Activated T-cell treated with anti-CD3 and anti-CD28 coated beads, Interleukin-2, amount 50 U/mL, for 24 hours (primary cell): ENCODE measurements around the gene COL20A1.
A peak's percentile ranks its signal among the peaks of the same experiment; 100 is the strongest.
"Not testable (repeated sequence)": the region's sequence is repeated elsewhere in the genome, so short reads cannot be mapped to it uniquely, and the experiment has no call there.

Experiments used
- DNase-seq: peaks from one replicate; pipeline ENCODE4 v3.0.0-alpha.2; 2020
- H3K27ac Mint-ChIP-seq: 2 replicates; pipeline ENCODE4 v1.8.0; 2020; ENCODE audit warnings: mild to moderate bottlenecking, mixed read lengths
- H3K27me3 Mint-ChIP-seq: 2 replicates; pipeline ENCODE4 v1.8.0; 2020; ENCODE audit warnings: mixed read lengths
- H3K36me3 Mint-ChIP-seq: 2 replicates; pipeline ENCODE4 v1.8.0; 2020; ENCODE audit warnings: low read depth, mixed read lengths
- H3K4me1 Mint-ChIP-seq: 2 replicates; pipeline ENCODE4 v1.8.0; 2020; ENCODE audit warnings: low read depth, mixed read lengths
- H3K4me3 Mint-ChIP-seq: 2 replicates; pipeline ENCODE4 v1.8.0; 2020; ENCODE audit warnings: mild to moderate bottlenecking, moderate library complexity, mixed read lengths
- H3K9me3 Mint-ChIP-seq: 2 replicates; pipeline ENCODE4 v1.8.0; 2020; ENCODE audit warnings: mixed read lengths

COL20A1 gene

GRCh38 chr20:63292904-63293303 is at the start of gene COL20A1:
TSS of gene COL20A1 (plus strand) at chr20:63293186. CDS start at chr20:63295108, 1,922 bp downstream.
- no peak for DNase-seq
- H3K27me3 Mint-ChIP-seq: peaks cover 3% of the 10 kb centered on the region
- no peaks in the 10 kb centered on the region for H3K9me3 Mint-ChIP-seq
- peak within 1 kb of the TSS; percentile 55 for H3K27ac Mint-ChIP-seq
- H3K36me3 Mint-ChIP-seq: peaks cover 13% of the 10 kb centered on the region
- peaks cover 14% of the 10 kb centered on the region for H3K4me1 Mint-ChIP-seq
- no peak within 1 kb of the TSS for H3K4me3 Mint-ChIP-seq

GRCh38 chr20:63243604-63244247 is 49.3 kb upstream of the COL20A1 start:
- Mint-ChIP-seq H3K27ac (no peak overlapping the region), H3K4me1 (no peaks in the 10 kb centered on the region), H3K27me3 (peaks cover 34% of the 10 kb centered on the region), H3K4me3 (no peak overlapping the region), H3K9me3 (no peaks in the 10 kb centered on the region), H3K36me3 (no peaks in the 10 kb centered on the region)
- DNase-seq: no peak

GRCh38 chr20:63244468-63244867 is 48.5 kb upstream of the COL20A1 start:
- Mint-ChIP-seq H3K36me3 (no peaks in the 10 kb centered on the region), H3K4me1 (no peaks in the 10 kb centered on the region), H3K4me3 (no peak overlapping the region), H3K27me3 (peaks cover 41% of the 10 kb centered on the region), H3K27ac (no peak overlapping the region), H3K9me3 (no peaks in the 10 kb centered on the region)
- no peak for DNase-seq

- H3K4me1 Mint-ChIP-seq: no peaks in the 10 kb centered on the region
- H3K9me3 Mint-ChIP-seq: no peaks in the 10 kb centered on the region
- no peaks in the 10 kb centered on the region for H3K36me3 Mint-ChIP-seq
- H3K4me3 Mint-ChIP-seq: no peak overlapping the region
- H3K27me3 Mint-ChIP-seq: peaks cover 56% of the 10 kb centered on the region
- no peak overlapping the region for H3K27ac Mint-ChIP-seq
- no peak for DNase-seq
Measured at GRCh38 chr20:63246490-63247288, 46.3 kb upstream of the COL20A1 start.

- Mint-ChIP-seq H3K36me3 (no peaks in the 10 kb centered on the region), H3K27ac (no peak overlapping the region), H3K4me1 (peaks cover 1% of the 10 kb centered on the region), H3K9me3 (no peaks in the 10 kb centered on the region), H3K27me3 (peaks cover 60% of the 10 kb centered on the region), H3K4me3 (no peak overlapping the region)
- DNase-seq: no peak
Measured at GRCh38 chr20:63247671-63248228, 45.2 kb upstream of the COL20A1 start.

DNA sequence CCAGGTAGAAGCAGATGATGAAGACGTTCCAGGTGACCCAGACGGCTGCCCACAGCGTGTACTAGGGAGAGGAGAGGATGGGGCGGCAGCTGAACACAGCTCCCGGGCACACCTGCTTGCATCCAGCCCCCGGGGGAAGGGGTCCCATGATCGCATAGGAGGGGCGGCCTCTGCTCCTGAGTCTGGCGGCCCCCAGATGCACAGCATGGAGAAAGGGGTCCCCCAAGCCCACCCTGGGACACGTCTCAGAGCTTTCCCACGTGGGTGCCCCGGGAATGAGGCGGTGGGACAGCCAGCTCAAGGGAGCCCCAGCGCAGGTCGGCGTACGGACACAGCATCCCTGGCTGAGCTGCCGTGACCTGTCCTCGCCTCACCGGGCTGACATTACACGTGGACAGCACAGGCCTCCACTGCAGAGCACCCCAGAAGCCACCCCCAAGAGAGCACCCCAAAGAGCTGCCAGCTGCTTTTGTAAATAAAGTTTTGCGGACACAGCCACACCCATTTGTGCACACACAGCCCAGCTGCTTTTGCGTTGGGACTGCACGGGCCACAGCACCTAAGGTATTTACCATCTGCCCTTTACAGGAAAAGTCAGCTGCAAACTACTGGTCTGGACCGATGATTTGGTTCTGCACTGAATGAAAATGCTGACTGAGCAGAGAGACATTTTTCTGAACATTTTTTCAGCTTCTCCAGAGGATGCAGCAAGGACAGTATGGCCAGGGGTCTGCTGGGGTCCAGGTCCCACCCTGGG is 44.0 kb upstream of the COL20A1 start:
- H3K4me1 Mint-ChIP-seq: peaks cover 6% of the 10 kb centered on the region
- no peaks in the 10 kb centered on the region for H3K9me3 Mint-ChIP-seq
- no peak overlapping the region for H3K27ac Mint-ChIP-seq
- no peaks in the 10 kb centered on the region for H3K36me3 Mint-ChIP-seq
- H3K4me3 Mint-ChIP-seq: no peak overlapping the region
- H3K27me3 Mint-ChIP-seq: peaks cover 68% of the 10 kb centered on the region
- no peak for DNase-seq

DNA sequence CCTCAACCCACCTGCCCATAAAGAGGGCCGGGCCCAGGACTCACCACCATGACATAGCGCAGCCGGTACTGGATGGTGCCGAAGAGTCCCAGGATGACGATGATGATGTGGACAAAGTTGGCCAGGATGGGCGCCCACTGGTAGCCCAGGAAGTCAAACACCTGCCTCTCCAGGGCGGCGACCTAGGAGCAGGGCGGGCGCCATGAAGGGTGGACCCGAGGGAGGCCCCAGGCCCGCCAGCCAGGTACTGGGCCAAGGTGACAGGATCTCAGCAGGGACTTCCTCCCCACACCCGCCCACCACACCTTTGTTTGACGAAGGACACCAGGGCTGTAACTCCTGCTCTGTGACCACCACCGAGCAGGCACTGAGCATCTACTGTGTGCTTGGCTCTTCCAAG is 43.1 kb upstream of the COL20A1 start:
- Mint-ChIP-seq H3K4me3 (no peak overlapping the region), H3K27ac (no peak overlapping the region), H3K36me3 (no peaks in the 10 kb centered on the region), H3K4me1 (peaks cover 7% of the 10 kb centered on the region), H3K9me3 (no peaks in the 10 kb centered on the region), H3K27me3 (peaks cover 72% of the 10 kb centered on the region)
- no peak for DNase-seq

GRCh38 chr20:63251350-63251749 is 41.6 kb upstream of the COL20A1 start:
- not testable (repeated sequence) for H3K4me1 Mint-ChIP-seq, DNase-seq, H3K27ac Mint-ChIP-seq, H3K4me3 Mint-ChIP-seq, H3K9me3 Mint-ChIP-seq, H3K36me3 Mint-ChIP-seq
- H3K27me3 Mint-ChIP-seq: peaks cover 78% of the 10 kb centered on the region

DNA sequence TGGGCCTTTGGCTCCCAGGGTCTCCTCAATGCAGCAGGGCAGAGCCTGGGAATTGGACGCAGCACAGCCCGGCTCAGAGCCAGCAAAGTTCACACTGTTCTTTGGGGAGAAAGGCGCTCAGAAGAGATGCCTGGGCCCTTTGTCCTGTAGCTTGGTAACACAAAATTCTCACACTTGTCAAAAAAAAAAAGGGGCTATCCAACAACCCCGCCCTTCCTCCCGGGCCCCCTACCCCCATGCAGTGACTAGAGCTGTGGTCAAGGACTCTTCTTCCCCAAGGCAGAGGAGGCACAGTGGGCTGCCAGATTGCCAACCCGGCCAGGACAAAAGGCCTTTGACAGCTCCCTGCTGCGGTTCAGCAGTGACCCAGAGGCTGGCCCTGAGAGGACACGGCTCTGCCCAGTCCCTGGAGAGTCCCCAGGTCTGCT is 40.7 kb upstream of the COL20A1 start:
- Mint-ChIP-seq H3K27me3 (peaks cover 77% of the 10 kb centered on the region), H3K9me3 (no peaks in the 10 kb centered on the region), H3K27ac (no peak overlapping the region), H3K36me3 (no peaks in the 10 kb centered on the region), H3K4me3 (no peak overlapping the region), H3K4me1 (peaks cover 7% of the 10 kb centered on the region)
- no peak for DNase-seq

DNA sequence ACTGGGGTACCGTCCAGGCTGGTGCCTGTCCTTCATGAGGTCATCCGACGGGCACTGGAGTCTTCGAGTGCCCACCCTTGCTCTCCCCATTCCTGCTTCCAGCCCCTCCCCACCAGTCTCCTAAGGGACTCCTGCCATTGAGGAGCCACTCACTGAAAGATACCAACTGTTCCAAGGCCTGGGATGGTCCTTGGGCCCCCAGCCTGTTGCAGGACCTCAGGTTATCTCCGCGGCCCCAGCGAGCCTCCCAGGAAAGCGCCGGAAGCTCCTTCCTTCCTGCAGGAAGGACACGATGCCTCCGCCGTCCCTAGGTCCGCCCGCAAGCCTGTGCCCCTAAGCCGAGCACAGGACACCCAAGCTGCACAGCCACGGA is 39.9 kb upstream of the COL20A1 start:
- no peak overlapping the region for H3K27ac Mint-ChIP-seq
- peaks cover 7% of the 10 kb centered on the region for H3K4me1 Mint-ChIP-seq
- H3K9me3 Mint-ChIP-seq: no peaks in the 10 kb centered on the region
- H3K4me3 Mint-ChIP-seq: no peak overlapping the region
- H3K27me3 Mint-ChIP-seq: peaks cover 76% of the 10 kb centered on the region
- DNase-seq: no peak
- H3K36me3 Mint-ChIP-seq: no peaks in the 10 kb centered on the region

DNA sequence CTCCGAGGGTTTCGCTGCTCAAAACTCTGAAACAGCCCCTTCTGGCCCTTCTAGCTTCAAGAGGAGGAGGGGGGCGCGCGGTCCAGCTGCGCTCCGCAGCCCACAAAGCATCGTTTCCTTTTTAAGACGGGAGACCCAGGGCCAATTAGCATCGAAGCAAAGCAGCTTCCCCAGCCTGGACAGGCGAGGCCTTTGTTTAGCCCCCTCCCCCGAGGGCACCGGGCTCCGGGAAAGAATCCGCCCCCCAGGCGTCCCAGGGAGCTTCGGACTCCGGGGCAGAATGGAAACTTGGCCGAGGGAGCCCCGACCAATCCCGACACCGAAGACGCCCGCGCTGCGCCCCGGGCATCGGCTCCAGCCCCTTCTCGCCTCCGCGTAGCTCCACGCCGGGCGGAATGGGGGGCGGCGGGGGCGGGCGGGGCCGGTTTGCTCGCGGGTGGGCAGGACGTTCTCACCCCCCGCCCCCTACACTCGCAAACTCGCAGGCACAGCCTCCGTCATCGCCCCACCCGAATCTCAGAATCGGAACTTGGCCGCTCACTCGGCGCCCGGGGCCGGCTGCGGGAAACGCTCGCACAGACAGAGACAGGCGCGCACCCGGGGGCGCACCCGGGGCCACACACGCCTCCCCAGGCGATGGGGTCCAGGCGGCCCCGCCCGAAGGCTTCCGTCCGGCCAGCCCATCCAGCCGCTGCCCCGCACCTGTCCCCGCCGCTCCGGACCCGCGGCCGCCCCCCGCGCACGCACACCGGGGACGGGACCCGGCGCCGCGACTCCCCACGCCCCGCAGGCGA is 39.4 kb upstream of the COL20A1 start:
- no peak overlapping the region for H3K4me3 Mint-ChIP-seq
- no peak overlapping the region for H3K27ac Mint-ChIP-seq
- H3K9me3 Mint-ChIP-seq: no peaks in the 10 kb centered on the region
- H3K27me3 Mint-ChIP-seq: peaks cover 72% of the 10 kb centered on the region
- DNase-seq: no peak
- peaks cover 7% of the 10 kb centered on the region for H3K4me1 Mint-ChIP-seq
- no peaks in the 10 kb centered on the region for H3K36me3 Mint-ChIP-seq

DNA sequence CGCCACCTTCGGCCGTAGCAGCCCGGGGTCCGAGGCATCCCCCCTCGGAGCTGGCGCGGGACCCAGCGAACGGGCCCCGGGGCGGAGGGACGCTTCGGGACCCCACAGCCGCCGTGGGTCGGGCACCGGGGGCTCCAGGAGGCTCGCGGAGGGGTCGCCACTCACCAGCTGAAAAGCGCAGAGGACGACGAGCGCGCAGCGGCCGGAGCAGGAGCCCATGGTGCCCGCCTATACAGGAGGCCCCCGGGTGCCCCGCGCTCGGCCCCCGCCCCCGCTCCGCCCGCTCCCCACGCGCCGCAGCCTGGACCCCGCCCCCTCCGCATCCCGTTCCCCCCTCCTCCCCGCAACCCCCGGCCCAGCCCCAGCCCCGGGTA is 38.8 kb upstream of the COL20A1 start, which contains the start of gene NKAIN4:
Gene NKAIN4, minus strand, starts transcription at position 232 of the 374 bp plus-strand sequence. Its CDS starts 13 bp downstream, at position 219.
- Mint-ChIP-seq H3K36me3 (no peaks in the 10 kb centered on the region), H3K27me3 (peaks cover 72% of the 10 kb centered on the region), H3K4me3 (no peak within 1 kb of the TSS), H3K27ac (no peak within 1 kb of the TSS), H3K4me1 (peaks cover 7% of the 10 kb centered on the region), H3K9me3 (no peaks in the 10 kb centered on the region)
- no peak for DNase-seq

DNA sequence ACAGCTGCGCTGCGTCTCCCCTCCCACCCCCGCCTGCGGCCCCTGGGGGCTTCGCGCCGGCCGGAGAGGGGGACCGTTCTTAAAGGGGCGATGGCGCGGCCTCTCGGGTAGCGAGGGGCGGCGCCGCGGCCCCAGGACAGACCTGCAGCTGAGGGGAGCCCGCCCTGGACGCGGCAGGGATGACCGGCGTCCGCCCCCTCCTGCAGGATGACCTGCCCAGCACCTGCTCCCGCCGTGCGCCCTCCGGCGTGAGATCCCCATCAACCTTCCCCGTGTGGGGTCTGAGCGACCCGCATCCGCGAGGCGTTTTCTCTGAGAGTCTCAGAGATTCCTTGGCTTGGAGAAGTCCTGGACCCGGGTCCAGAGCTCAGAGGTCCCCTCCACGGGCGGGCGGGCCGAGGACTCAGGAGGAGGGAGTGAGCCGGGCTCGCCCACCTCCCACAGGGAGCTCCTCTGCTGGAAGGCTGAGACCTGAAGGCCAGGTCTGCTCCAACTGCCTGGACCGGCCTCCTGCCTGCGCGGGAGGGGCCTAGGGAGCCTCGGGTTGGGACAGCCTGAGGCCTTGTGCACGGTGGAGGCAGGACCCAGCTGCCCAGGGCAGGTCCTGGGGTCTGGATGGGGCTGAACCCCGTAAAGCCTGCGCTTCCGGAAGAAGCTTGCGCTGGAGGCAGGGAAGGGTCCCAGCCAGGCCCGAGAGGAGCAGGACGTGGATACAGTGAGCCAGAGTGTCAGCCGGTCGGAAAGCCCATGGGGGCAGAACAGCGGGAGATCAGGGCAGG is 38.2 kb upstream of the COL20A1 start:
- Mint-ChIP-seq H3K36me3 (no peaks in the 10 kb centered on the region), H3K9me3 (no peaks in the 10 kb centered on the region), H3K4me3 (no peak overlapping the region), H3K27me3 (peaks cover 70% of the 10 kb centered on the region), H3K27ac (no peak overlapping the region), H3K4me1 (peaks cover 7% of the 10 kb centered on the region)
- no peak for DNase-seq
